Upper lobe of left lung (tissue), 4 donors: ENCODE measurements around the gene DNAJB5.

Experiments used
- CTCF ChIP-seq, 6 experiments: fragments of 450-650 bp in 4 of 6; fragments of 200-600 bp in 2 of 6; sonication (generic) in 2 of 6; IDR thresholded peaks; one replicate each; pipeline ENCODE4 v1.5.1; 2016 to 2019; ENCODE audit warnings: antibody characterized with exemption in 6 of 6
- EP300 ChIP-seq, 4 donors: sonication (generic); formaldehyde crosslinking; IDR thresholded peaks; one replicate each; pipeline ENCODE4 v1.5.1; 2017; ENCODE audit warnings: antibody characterized with exemption in 4 of 4, control low read depth in 2 of 4
- POLR2A ChIP-seq, 4 donors: fragments of 450-650 bp; IDR thresholded peaks; one replicate each; pipeline ENCODE4 v1.5.1; 2016 to 2017; ENCODE audit warnings: antibody characterized with exemption in 4 of 4, mild to moderate bottlenecking in 2 of 4
- POLR2AphosphoS5 ChIP-seq, 2 donors: sonication (generic); formaldehyde crosslinking; IDR thresholded peaks; one replicate each; pipeline ENCODE4 v1.5.1; 2017; ENCODE audit warnings: antibody characterized with exemption in 2 of 2

GRCh38 chr9:34999576-34999975 is 10.0 kb downstream of the DNAJB5 start:
- TF ChIP-seq CTCF (IDR thresholded peaks at IDR 0.05) = no peak
- no peak for TF ChIP-seq POLR2AphosphoS5 (IDR thresholded peaks at IDR 0.05)
- TF ChIP-seq POLR2A (IDR thresholded peaks at IDR 0.05) = no peak
- no peak for TF ChIP-seq EP300 (IDR thresholded peaks at IDR 0.05)
